Fibroblast of lung (primary cell): ENCODE data around the gene COPB2. TPM values are rescaled to one million over a fixed set of nuclear protein-coding genes. Genes with fewer than 3 reads are reported as not detected.

Experiments
- DNase-seq, 2 donors: peaks; one replicate each; pipeline versions ENCODE4 v3.0.0 to v3.0.0-alpha.2; 2010; ENCODE audit warnings: low read depth in 2 of 2
- H2AFZ ChIP-seq: 2 replicates; pipeline ENCODE4 v1.5.1; 2012; ENCODE audit warnings: low read length, control low read depth, inconsistent platforms
- H3K27ac ChIP-seq: 2 replicates; pipeline ENCODE4 v1.5.1; 2011; ENCODE audit warnings: low read length, control low read depth; ENCODE audit not compliant: insufficient read depth
- H3K27me3 ChIP-seq: 2 replicates; pipeline ENCODE4 v1.5.1; 2011; ENCODE audit warnings: mild to moderate bottlenecking, low read length; ENCODE audit not compliant: control insufficient read depth, insufficient read depth
- H3K36me3 ChIP-seq: 2 replicates; pipeline ENCODE4 v1.5.1; 2011; ENCODE audit warnings: low read length; ENCODE audit not compliant: control insufficient read depth, insufficient read depth
- H3K4me1 ChIP-seq: 2 replicates; pipeline ENCODE4 v1.5.1; 2011; ENCODE audit warnings: low read length; ENCODE audit not compliant: control insufficient read depth, insufficient read depth; ENCODE audit errors: extremely low read depth
- H3K4me2 ChIP-seq: 2 replicates; pipeline ENCODE4 v1.5.1; 2011; ENCODE audit warnings: low read length, control low read depth; ENCODE audit not compliant: insufficient read depth; ENCODE audit errors: extremely low read depth
- H3K4me3 ChIP-seq, 4 experiments: fragments of 200-600 bp in 1 of 4; sonication (generic) in 1 of 4; replicated peaks in 1 of 4; 2 replicates each; pipeline ENCODE4 v1.5.1; 2011 to 2016; ENCODE audit warnings: low read length in 4 of 4, low read depth in 3 of 4, mild to moderate bottlenecking in 3 of 4, control low read depth in 2 of 4, inconsistent platforms in 1 of 4, mixed read lengths in 1 of 4; ENCODE audit not compliant: insufficient read depth in 1 of 4; ENCODE audit errors: control extremely low read depth in 1 of 4
- H3K79me2 ChIP-seq: 2 replicates; pipeline ENCODE4 v1.5.1; 2012; ENCODE audit warnings: mild to moderate bottlenecking, low read length, inconsistent platforms; ENCODE audit not compliant: control insufficient read depth, insufficient read depth
- H3K9ac ChIP-seq: 2 replicates; pipeline ENCODE4 v1.5.1; 2011; ENCODE audit warnings: mild to moderate bottlenecking, low read length, control low read depth; ENCODE audit not compliant: insufficient read depth
- H3K9me3 ChIP-seq: 2 replicates; pipeline ENCODE4 v1.5.1; 2012; ENCODE audit warnings: low read depth, low read length; ENCODE audit not compliant: control insufficient read depth, insufficient read depth
- H4K20me1 ChIP-seq: 2 replicates; pipeline ENCODE4 v1.5.1; 2011; ENCODE audit warnings: low read length; ENCODE audit not compliant: control insufficient read depth, insufficient read depth; ENCODE audit errors: extremely low read depth
- CTCF ChIP-seq, 2 donors: IDR thresholded peaks in 1 of 2; conservative IDR thresholded peaks in 1 of 2; 1 replicate in 1 of 2; 2 replicates in 1 of 2; pipeline ENCODE4 v1.5.1; 2011 to 2012; ENCODE audit warnings: low read length in 2 of 2, control low read depth in 1 of 2, inconsistent platforms in 1 of 2, low read depth in 1 of 2, mild to moderate bottlenecking in 1 of 2
- EZH2 ChIP-seq: IDR thresholded peaks from 2 replicates; pipeline ENCODE4 v1.5.1; 2012; ENCODE audit warnings: low read length, control low read depth, mild to moderate bottlenecking; ENCODE audit errors: missing control alignments
- polyA plus RNA-seq, 2 donors: library from polyadenylated mRNA; depleted of rRNA in 1 of 2; stranded (reverse) in 1 of 2; unstranded in 1 of 2; fragments of >200 nt; gene quantifications; 2 replicates each; pipeline ENCODE4 v1.2.1, GENCODE V29; 2011 to 2012; ENCODE audit warnings: missing spikeins in 1 of 2
- total RNA-seq: library from RNA; depleted of rRNA; stranded (reverse); fragments of >200 nt; gene quantifications from 2 replicates; pipeline ENCODE4 v1.2.1, GENCODE V29; 2014

The COPB2 gene
- total and polyA plus RNA-seq, 2 donors (not counting 1 experiment from before 2014, with no cell fraction given), result 284 to 293 TPM

- DNase-seq, result no peak
- Histone ChIP-seq H3K9me3 (no peaks in the 10 kb centered on the region), H3K9ac (no peak overlapping the region), H3K27me3 (peaks cover 7% of the 10 kb centered on the region), H3K36me3 (no peaks in the 10 kb centered on the region), H3K4me1 (peaks cover 3% of the 10 kb centered on the region), H2AFZ (no peak overlapping the region), H3K4me2 (no peak overlapping the region), H3K79me2 (no peaks in the 10 kb centered on the region), H3K4me3 (no peak overlapping the region), H4K20me1 (no peaks in the 10 kb centered on the region), H3K27ac (no peak overlapping the region)
- TF ChIP-seq EZH2, result no peak
- TF ChIP-seq CTCF (conservative IDR thresholded peaks at IDR 0.05 in 1 of 2, IDR thresholded peaks at IDR 0.05 in 1 of 2; ENCODE audit: low read depth in 1 of 2, low read length in 2 of 2), result no peak
Observed at GRCh38 chr3:139332092-139332491, 57.4 kb downstream of the COPB2 start.

GRCh38 chr3:139329364-139329850, 60.0 kb downstream of the COPB2 start:
- peak overlapping the region; percentile 28 for H2AFZ ChIP-seq
- H3K9me3 ChIP-seq, result no peaks in the 10 kb centered on the region
- H3K4me3 ChIP-seq, result no peak overlapping the region
- peaks cover 3% of the 10 kb centered on the region for H3K4me1 ChIP-seq
- H3K4me2 ChIP-seq, result peak overlapping the region; percentile 66
- no peaks in the 10 kb centered on the region for H3K79me2 ChIP-seq
- peak; percentile 64 to 77 for DNase-seq
- H4K20me1 ChIP-seq, result no peaks in the 10 kb centered on the region
- no peak overlapping the region for H3K9ac ChIP-seq
- no peak overlapping the region for H3K27ac ChIP-seq
- no peaks in the 10 kb centered on the region for H3K36me3 ChIP-seq
- peak; percentile 98 to 99 for TF ChIP-seq CTCF (conservative IDR thresholded peaks at IDR 0.05 in 1 of 2, IDR thresholded peaks at IDR 0.05 in 1 of 2; ENCODE audit: low read depth in 1 of 2, low read length in 2 of 2)
- no peak for TF ChIP-seq EZH2
- peaks cover 7% of the 10 kb centered on the region for H3K27me3 ChIP-seq

- no peak for DNase-seq
- Histone ChIP-seq H2AFZ (no peak overlapping the region), H3K79me2 (no peaks in the 10 kb centered on the region), H3K9me3 (no peaks in the 10 kb centered on the region), H3K27ac (no peak overlapping the region), H3K4me2 (no peak overlapping the region), H3K9ac (no peak overlapping the region), H3K4me3 (no peak overlapping the region), H3K27me3 (peaks cover 7% of the 10 kb centered on the region), H3K36me3 (no peaks in the 10 kb centered on the region), H4K20me1 (no peaks in the 10 kb centered on the region), H3K4me1 (peaks cover 3% of the 10 kb centered on the region)
- TF ChIP-seq EZH2, result no peak
- TF ChIP-seq CTCF (conservative IDR thresholded peaks at IDR 0.05 in 1 of 2, IDR thresholded peaks at IDR 0.05 in 1 of 2; ENCODE audit: low read depth in 1 of 2, low read length in 2 of 2), result no peak
Observed at GRCh38 chr3:139328356-139328755, 61.1 kb downstream of the COPB2 start.
